Stimulated activated naive CD4-positive, alpha-beta T cell (primary cell): Measurements from ENCODE around the gene SH2B3.
"Not testable (repeated sequence)": the region's sequence is repeated elsewhere in the genome, so short reads cannot be mapped to it uniquely, and the experiment has no call there.

ENCODE experiments used
- DNase-seq, 6 experiments: peaks; one replicate each; lab custom pipeline; 2025; lab: John Stamatoyannopoulos, UW

The SH2B3 gene

GRCh38 chr12:111387747-111388323, 17.9 kb upstream of the SH2B3 start:
- no peak for DNase-seq

GRCh38 chr12:111389635-111390034, 16.1 kb upstream of the SH2B3 start:
- no peak for DNase-seq

DNA sequence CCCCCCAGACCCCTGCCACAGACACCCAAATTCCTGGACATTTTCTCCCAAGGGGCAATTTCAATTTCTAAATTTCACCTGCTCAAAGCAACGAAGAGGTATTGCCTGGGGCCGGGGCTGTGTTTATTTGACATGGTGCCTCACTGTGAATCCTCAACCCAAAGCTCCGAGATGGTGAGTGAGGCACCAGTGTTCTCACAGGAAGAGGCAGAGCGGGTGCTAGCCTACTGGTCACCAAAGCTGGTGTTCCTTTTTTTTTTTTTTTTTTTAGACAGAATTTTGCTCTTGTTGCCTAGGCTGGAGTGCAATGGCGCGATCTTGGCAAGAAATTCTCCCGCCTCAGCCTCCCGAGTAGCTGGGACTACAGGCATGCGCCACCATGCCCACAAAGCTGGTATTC, 14.8 kb upstream of the SH2B3 start:
- no peak for DNase-seq

GRCh38 chr12:111393700-111394300, 11.9 kb upstream of the SH2B3 start:
- DNase-seq = no peak

GRCh38 chr12:111394480-111394879, 11.2 kb upstream of the SH2B3 start:
- no peak for DNase-seq

GRCh38 chr12:111395336-111396187, 10.2 kb upstream of the SH2B3 start:
- no peak for DNase-seq

- DNase-seq = not testable (repeated sequence)
Measured at GRCh38 chr12:111396271-111396670, 9.5 kb upstream of the SH2B3 start.

- DNase-seq = peak; percentile 60 to 90 (median 82)
Measured at GRCh38 chr12:111396726-111397445, 8.8 kb upstream of the SH2B3 start.

DNA sequence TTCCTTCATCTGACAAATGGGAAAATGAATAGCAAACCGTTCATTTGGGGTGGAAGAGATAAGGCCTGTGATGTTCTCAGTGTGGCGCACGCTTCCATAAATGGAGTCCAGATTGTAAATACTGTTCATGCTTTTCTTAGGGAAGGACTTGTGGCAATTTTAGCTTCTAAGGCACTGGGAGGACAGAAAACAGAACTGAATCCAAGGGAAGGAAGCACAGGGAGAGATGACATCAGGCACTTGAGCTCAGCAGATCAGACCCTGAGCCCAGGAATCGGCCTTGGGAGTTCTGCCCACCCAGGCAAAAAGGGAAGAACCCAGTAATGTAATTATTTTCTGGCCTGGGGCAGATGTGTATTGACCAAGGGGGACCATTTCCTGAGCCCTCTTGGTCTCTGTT, 7.2 kb upstream of the SH2B3 start:
- DNase-seq = no peak

DNA sequence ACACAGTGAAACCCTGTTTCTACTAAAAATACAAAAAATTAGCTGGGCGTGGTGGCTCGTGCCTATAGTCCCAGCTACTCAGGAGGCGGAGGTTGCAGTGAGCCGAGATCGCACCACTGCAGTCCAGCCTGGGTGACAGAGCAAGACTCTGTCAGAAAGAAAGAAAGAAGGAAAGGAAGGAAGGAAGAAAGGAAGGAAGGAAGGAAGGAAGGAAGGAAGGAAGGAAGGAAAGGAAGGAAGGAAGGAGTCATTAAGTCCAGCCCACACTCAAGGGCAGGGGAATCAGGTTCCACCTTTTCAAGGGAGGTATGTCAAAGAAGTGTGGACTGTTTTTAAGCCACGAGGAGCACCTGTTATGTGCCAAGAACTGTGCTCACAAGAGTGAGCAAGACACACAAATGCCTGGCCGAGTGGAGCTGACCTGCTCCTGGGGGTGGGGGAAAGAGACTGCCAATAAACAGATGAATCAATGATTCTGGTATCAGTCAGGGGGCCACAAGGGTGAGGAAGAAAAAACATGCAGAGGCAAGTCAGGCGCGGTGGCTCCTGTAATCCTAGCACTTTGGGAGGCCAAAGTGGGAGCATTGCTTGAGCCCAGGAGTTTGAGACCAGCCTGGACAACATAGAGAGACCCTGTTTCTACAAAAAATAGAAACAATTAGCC, 5.8 kb upstream of the SH2B3 start:
- DNase-seq = not testable (repeated sequence)

DNA sequence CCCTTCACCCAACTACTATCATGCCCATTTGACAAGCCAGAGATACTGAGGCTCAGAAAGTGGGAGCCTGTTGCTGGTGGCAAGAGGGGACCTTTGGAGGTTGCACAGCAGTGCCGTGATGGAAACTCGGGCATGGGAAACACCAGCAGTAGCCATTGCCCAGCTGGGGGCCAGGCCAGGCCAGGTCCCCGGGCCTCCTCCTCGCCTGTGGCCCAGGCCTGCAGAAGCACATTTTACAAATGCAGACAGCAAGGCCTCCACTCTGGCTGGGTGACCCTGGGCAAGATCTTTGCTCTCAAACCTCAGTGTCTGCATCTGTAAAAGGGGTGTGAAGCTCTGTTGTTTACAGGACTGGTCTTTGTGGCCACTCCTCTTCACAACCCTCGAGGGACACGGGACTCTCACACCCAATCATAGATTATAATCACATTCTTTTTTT, 4.5 kb upstream of the SH2B3 start:
- no peak for DNase-seq

DNA sequence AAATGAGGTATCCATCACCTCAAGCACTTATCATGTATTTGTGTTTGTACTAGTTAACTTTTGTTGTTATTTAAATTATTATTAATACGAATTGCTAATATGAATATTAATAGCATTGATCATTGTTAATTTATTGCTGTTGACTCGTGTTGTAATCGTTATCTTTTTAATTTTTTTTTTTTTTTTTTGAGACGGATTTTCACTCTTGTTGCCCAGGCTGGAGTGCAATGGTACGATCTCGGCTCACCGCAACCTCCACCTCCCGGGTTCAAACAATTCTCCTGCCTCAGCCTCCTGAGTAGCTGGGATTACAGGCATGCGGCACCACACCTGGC, 3.3 kb upstream of the SH2B3 start:
- DNase-seq = not testable (repeated sequence)

GRCh38 chr12:111404362-111405148, 1.2 kb upstream of the SH2B3 start:
- peak in 5 of 6 experiments; percentile 45 to 59 (median 46) for DNase-seq

GRCh38 chr12:111405149-111405858, 419 bp upstream of the SH2B3 start:
- DNase-seq = peak; percentile 95 to 100 (median 98)

DNA sequence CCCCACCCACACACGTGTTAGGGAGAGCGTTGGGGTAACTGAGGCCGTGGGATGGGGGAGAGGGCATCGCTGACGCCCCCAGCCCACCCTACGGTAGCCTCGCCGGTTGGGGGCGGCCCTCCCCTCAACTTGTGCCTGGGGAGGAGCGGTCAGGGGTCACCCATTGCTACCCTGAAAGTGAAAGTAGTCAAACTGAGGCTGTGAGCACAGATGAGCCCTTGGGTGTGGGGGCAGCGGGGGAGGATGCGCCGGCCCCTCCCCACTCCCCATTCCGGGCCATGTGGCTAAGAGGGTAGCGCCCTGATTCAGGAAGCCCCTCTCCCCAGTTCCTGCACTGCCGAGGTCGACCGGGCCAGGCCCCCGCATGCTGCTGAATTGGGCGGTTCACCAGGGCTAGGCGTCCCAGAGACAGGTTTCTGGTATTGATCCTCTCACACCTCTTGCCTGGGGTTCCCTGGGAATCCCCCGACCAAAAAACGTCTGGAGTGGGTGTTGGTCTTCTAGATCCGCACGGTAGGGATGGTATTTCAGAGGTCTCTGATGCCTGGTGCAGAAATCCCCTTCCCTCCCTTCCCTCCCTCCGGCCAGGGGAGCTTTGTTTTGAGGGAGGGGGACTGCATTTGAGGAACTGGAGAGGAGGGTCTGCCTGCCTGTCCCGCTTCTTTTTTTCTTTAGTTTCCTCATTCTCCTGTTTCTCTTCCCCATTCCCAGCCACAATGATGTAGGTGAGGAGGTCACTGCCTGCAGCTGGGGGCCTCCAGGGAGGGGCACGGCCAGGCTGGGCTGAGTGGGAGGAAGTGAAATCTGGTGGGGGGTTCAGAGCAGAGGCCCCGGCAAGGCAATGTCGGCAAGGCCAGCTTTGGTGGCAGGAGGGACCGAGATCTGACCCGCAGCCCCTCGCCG, 1.0 kb downstream of the SH2B3 start:
- DNase-seq = peak in 5 of 6 experiments; percentile 30 to 60 (median 57)

DNA sequence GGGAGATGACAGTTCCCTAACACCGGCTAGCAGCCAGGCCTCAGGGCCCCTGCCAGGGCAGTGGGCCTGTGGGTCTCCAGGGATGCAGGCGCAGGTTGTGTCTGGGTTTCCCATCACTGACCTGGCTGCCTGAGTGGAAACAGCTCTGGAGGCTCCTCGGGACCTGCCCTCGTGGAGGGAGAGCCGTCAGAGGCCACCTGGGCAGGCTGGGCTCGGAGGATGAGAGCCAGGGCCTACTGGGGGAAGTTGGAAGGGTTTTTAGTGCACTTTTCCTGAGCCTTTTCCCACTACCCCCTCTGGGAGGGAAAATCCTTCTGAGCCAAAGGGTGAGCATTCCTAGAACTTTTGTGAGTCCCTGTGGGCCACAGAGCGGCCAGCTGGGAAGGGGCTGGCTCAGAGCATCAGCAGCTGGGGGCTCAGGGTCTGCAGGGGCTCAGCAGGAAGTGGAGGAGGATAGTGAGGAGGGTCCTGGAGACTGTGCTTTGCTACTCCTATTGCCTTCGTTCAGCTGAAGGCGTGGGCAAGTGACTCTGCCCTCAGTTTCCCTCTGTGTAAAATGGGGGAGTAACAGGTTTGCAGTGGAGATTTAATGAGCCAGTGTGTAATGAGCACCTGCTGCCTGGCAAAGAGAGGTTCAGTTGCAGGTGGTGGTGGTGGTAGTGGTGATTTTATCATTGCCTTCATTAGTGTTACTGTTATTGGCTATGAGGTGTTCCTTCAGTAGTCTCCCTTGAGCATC, 1.8 kb downstream of the SH2B3 start:
- DNase-seq = no peak

DNA sequence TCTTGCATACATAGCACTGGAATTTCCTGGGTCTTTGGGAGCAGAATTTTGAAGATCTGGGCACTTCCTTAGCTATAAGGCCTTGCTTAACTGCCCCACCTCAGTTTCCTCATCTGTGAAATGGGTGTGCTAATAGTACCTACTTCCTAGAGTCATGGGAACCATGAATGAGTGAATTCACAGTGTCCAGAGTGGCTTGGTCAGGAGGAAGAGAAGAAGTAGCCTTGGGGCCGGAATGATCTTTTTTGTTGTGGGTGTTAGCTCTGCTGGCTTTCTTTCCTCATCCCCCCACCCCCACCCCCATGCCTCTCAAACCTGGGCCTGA, 2.4 kb downstream of the SH2B3 start:
- DNase-seq = no peak

- DNase-seq = no peak
Measured at GRCh38 chr12:111408686-111409402, 3.1 kb downstream of the SH2B3 start.
